UCSD-AML1 (cell line): ENCODE results near the gene SPOCK2.
"Not testable (repeated sequence)": the region's sequence is repeated elsewhere in the genome, so short reads cannot be mapped to it uniquely, and the experiment has no call there.

Source experiments
- DNase-seq: peaks from one replicate; lab custom pipeline; 2025; ENCODE audit not compliant: unreplicated experiment; lab: John Stamatoyannopoulos, UW

SPOCK2 gene, protein sequence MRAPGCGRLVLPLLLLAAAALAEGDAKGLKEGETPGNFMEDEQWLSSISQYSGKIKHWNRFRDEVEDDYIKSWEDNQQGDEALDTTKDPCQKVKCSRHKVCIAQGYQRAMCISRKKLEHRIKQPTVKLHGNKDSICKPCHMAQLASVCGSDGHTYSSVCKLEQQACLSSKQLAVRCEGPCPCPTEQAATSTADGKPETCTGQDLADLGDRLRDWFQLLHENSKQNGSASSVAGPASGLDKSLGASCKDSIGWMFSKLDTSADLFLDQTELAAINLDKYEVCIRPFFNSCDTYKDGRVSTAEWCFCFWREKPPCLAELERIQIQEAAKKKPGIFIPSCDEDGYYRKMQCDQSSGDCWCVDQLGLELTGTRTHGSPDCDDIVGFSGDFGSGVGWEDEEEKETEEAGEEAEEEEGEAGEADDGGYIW

DNA sequence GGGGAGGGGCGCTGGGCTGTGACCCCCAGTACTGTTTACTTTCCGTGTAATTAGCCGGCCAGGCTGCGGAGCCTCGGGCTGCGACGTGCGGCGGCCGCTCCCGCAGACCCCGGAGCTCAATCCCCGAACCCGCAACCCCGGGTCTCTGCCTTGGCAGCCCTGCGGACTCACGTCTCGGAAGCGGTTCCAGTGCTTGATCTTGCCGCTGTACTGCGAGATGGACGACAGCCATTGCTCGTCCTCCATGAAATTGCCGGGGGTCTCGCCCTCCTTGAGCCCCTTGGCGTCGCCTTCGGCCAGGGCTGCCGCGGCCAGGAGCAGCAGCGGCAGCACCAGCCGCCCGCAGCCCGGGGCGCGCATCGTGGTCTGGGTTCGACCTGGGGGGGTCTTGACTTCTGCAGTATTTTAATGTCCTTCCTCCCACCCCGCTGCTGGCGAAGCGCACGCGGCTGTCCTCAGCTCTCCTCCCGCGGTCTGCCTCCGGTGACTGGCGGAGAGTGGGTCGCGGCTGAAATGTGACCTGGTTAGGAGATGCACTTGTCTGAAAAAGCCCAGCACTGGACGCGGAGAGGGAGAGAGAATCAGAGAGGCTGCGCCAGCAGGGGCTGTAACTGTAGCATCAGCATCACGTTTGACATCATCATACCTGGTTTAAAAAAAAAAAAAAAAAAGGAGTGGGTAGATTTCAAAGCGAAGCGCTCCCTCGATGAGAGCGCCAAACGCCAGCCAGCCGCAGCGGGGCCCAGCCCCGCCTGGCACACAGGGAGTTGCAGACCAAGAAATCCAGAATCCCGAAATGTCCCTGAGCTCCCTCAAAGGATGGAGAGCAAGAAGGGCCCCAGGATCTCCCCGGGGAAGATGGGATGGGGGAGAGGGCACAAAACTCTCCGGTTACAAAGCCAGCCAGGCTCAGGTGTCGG, at the start of gene SPOCK2:
Gene SPOCK2, minus strand, starts transcription at position 583 of the 920 bp plus-strand sequence. Its CDS starts 223 bp downstream, at position 360.
- DNase-seq = no peak

DNA sequence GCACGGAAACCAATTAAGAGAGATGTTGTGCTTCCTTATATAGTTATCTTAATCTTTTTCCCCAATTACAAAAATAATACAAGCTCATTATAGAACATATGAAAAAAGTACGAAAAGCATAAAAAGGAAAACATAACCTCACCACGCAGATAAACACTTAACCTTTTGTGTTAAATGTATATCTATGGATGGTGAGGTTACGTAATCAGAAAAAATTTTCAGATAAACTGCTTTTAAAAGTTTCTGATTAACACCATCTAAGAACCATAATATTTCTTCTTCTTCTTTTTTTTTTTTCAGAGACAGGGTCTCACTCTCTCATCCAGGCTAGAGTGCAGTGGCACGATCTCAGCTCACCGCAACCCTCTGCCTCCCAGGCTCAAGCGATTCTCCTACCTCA, 49.2 kb upstream of the SPOCK2 start:
- no peak for DNase-seq

DNA sequence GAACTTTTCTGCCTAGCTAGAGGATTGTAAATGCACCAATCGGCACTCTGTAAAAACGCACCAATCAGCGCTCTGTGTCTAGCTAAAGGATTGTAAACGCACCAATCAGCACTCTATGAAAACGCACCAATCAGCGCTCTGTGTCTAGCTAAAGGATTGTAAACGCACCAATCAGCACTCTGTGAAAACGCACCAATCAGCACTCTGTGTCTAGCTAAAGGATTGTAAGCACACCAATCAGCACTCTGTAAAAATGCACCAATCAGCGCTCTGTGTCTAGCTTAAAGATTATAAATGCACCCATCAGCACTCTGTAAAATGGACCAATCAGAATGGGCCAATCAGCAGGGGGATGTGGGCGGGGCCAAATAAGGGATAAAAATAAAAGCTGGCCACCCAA, 47.9 kb upstream of the SPOCK2 start:
- DNase-seq = not testable (repeated sequence)

DNA sequence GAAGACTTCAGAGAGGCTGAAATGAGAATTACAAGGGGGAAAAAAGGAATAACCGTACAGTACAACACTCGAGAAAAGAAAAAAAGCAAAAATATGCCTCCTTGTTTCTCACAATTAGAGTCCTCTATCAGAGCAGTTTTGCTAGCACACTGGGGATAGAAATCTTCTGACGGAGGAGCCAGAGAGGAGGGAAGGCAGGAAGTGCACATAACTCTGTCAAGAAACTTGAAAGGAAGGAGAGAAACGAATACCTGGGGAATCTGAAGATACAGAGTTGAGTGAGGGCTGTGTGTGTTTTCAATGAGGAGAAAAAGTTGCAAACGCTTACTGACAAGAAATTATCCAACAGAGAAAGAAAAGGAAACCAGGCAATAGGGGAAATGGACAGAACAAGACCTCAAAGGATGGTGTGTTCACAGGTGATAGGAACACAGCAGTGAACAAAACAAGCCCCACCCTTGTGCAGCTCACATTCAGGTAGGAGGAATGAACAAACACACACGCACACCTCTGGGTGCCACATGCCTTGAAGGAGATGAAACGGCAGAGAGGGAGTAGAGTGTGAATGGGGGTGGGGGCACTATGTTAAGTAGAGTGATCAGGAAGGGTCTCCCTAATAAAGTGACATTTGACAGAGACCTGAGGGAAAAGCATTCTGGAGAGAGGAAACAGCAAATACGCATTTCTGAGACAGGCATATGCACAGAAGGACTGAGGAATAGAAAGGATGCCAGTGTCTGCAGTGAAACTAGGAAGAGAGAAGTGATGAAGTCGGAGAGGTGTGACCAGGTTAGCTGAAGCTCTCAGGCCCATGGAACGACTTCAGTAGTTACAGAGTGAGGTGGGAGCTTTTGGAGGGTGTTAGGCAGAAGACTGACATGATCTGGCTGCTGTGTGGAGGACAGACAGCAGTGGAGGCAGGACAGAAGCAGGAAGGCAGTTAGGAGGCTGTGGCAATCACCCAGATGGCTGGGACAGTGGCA, 46.7 kb upstream of the SPOCK2 start:
- no peak for DNase-seq

DNA sequence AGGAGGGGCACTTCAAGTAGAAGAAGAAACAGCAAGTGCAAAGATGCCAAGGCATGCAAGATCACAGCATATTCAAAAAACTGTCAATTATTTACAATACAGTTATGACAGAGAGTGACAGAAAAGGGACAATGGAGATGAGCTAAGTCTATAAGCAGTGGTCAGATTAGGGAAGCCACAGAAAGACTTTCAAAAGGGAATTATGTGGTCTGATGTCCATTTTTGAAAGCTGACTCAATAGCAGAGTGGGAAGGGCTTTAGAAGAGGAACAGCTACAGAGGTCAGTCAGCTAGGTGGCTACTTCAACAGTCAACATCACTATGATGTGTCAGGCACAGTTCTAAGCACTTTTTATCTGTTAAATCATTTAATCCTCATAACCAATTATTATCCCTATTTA, 45.2 kb upstream of the SPOCK2 start:
- no peak for DNase-seq

DNA sequence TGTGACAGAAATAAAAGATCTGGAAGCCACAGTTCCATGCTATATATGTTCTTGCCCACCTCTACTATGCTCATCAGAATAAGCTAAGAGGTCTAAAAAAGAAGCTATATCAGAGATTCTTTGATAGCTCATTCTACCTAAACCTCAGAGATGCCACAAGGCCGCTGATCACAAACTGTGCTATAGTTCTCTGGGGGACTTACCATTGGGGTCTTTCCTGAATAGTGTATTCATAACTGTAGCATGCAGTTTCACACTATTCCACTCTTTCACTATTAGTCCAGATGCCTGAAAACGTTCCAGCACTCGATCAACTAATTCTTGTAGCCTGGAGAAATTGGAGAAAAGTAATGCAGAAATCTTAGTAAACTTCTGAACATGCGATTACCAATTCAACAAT, 44.5 kb upstream of the SPOCK2 start:
- DNase-seq = no peak

DNA sequence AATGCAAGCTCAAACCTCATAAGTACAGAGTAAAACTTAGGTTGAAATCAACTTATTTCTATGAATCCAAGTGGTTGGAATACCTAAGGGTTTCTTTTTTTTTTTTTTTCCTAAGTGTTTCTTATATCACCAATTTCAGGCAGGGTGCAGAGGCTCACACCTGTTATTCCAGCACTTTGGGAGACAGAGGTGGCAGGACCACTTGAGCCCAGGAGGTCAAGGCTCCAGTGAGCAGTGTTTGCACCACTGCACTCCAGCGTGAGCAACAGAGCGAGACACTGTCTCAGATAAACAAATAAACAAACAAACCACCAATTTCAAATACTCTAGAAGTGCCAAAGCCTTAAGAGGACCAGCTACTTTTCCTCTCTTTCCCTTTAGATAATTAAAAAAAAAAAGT, 39.2 kb upstream of the SPOCK2 start:
- DNase-seq = no peak

DNA sequence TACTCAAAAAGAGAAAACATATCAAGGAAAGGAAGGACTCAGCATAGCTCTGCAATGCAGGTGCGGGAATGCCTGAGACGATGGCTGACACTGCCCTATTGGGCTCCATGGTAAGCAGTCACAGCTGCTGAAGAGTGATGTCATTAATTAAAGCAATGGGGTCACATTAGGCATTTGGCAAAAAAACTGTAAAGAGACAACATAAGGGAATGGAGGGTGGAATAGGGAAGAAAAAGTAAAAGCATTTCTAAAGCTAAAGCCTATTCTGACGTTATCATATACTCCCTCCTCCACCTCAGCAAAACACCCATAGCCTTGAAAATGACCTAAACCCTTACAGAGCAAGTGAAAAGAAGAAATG, 38.5 kb upstream of the SPOCK2 start:
- DNase-seq = no peak

DNA sequence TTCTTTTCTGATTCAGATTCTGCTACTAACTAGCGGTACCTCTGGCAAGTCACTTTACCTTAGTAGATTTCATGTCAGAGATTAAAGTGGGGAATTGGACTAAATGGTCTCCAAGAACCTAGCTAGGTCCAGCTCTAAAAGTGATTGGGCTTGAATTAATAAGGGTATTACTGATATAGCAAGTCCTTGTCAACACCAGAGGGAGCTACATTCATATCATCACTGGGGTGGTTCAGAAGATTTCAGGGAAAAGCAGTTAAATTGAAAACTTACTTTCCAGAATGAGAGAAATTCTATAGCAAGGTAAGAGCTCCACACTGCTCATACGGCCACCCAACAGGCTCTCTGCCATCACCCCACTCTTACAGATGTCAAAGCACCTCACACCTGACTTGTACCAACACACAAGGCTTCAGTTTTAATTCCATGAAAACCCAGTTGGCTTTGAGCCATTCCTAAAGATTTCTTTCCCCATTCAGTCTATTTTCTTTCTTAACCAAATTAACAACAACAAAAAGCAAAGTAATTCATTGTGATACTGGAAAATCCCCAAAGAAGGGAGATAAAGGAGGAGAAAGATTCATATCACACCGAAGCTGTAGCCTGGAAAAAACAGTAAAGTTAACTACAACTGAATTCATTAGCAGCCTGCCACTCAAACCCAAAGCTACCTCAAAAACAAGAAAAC, 38.0 kb upstream of the SPOCK2 start:
- DNase-seq = no peak

DNA sequence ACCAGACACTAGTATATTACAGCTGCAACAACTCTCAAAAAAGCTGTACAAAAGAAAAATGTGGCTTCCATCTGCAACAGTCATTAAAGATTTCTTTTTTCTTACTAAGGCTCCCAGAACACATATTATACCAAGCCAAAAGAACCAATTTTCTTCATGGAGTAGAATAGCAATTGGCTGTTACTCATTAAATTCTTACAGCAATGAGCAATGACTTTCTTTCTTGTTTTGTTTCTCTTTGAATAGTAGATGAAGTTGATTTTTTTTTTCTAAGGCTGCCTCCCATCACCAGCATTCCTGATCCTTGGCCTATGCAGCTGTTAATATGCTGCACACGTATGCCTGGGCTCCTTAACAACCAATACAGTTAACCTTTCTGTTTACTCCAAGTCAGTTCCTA, 36.6 kb upstream of the SPOCK2 start:
- no peak for DNase-seq

DNA sequence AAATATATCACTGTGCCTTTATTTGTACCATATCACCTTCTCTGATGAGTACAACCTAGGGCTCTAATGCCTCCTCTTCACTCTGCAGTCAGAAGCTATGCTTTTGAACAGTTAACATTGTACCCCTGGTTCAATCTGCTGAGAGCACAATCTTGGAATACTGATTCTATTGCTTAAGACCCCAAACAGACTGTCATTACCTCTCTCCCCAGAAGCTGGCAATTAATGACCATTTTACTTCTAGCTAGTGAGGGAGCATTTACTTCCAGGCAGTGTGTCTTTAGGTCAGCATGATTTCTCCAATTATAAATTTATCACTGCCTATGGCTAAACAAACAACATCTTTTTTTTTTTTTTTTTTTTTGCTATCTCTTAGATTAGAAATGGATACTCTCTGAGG, 36.0 kb upstream of the SPOCK2 start:
- no peak for DNase-seq

DNA sequence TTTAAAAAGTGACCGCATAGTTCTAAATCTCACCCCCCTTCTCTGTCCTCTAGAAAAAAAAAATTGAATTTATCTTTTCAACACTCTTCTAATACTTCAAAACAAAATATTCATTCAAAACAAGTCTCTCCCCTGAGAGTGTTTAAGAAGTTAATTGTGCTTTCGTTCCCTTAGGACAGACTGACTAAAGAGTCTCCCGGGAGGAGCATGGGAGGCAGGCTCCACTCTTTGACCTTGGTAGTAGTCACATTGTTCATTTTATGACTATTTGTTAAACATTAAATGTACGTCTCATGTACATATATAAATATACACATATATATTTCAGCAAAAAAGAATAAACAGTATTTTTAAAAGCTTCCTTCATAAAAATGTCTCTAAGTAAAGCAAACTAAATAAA, 35.3 kb upstream of the SPOCK2 start:
- DNase-seq = no peak

DNA sequence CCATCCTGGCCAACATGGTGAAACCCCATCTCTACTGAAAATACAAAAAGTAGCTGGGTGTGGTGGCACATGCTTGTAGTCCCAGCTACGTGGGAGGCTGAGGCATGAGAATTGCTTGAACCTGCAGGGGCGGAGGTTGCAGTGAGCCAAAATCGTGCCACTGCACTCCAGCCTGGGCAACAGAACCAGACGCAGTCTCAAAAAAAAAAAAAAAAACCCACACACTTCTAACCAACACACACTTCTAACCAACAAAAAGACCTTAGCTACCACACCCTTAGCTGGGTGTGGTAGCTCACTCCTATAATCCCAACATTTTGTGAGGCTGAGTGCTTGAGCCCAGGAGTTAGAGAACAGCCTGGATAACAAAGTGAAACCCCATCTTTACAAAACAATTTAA, 33.9 kb upstream of the SPOCK2 start:
- no peak for DNase-seq

DNA sequence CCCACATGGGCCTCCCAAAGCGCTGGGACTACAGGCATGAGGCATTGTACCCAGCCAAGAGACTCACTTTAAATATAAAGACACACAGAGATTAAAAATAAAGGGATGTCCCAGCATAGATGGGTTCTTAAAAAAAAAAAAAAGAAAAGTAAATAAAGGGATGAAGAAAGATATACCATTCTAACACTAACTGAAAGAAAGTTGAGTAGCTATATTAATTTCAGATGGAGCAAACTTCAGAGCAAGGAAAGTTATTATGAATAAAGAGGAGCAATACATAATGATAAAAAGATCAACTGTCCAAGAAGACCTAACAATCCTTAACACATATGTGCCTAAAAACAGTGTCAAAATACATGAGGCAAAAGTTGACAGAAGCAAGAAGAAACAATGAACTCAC, 33.0 kb upstream of the SPOCK2 start:
- no peak for DNase-seq

DNA sequence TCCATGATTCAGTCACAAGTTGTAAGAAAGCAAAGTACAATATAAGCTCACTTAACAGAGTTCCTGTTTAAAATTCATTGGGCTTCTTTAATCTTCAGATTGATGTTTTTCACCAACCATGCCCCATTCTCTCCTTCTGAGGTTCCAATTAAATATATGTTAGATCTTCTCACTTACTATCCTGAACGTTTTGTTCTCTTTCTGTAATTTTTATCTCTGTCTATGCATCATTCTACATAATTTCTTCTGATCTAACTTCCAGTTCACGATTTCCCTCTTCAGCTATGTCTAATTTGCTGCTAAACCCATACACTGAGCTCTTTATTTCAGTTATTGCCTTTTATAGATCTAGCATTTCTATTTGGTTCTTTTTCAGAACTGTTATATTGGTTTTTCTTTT, 28.0 kb upstream of the SPOCK2 start:
- no peak for DNase-seq

DNA sequence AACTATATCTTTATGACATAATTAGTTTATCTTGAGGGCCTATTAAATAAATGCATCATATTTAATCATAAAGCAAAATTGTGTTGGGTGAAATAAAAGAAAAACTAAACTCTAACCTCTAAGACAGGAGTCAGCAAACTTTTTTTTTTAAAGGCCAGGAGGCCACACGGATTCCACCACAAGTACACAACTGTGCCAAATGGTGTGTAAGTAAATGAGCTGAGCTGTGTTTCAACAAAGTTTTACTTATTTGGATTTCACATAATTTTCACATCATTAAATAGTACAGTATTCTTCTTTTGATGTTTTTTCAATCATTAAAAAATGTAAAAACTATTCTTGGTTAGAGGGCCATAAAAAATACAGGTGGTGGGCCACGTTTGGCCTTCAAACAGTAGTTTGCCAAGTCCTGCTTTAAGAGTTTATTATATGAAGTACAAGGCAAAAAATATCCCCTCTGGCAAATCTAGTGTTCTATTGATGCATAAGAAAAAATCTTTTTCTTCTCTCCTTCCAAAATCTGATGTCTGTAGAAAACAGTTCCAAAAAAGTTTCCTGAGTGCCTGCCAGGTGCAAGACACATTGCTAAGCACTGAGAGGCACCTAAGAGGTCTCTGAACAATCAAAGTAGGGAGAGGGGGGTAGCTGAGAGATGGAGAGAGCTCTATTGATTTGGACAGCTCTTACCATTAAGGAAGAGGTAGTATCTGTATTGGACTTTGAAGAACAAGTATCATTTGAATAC, 26.5 kb upstream of the SPOCK2 start:
- DNase-seq = no peak

DNA sequence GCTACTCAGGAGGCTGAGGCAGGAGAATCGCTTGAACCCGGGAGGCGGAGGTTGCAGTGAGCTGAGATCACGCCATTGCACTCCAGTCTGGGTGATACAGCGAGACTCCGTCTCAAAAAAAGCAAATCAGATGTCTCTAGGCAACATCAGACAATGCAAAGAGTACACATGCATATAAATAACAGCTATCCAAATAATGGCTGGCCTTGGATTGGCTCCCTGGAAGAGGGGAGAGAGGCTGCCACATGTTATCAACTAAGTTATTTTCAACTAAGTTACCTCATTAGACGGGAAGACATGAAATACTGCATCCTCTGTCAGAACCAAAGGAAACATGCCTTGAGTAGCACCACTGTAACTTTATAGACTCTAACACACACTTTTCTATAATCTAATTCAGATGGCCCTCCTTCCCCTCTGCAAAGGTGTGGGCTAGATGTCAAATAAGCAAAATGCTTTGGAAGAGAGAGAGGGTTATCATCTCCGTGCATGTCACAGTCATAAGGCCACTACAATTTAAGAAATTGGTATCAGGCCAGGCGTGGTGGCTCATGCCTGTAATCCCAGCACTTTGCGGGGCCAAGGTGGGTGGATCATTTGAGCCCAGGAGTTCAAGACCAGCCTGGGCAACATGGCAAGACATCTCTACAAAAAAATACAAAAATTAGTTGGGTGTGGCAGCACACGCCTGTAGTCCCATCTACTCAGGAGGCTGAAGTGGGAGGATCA, 22.5 kb upstream of the SPOCK2 start:
- DNase-seq = no peak

DNA sequence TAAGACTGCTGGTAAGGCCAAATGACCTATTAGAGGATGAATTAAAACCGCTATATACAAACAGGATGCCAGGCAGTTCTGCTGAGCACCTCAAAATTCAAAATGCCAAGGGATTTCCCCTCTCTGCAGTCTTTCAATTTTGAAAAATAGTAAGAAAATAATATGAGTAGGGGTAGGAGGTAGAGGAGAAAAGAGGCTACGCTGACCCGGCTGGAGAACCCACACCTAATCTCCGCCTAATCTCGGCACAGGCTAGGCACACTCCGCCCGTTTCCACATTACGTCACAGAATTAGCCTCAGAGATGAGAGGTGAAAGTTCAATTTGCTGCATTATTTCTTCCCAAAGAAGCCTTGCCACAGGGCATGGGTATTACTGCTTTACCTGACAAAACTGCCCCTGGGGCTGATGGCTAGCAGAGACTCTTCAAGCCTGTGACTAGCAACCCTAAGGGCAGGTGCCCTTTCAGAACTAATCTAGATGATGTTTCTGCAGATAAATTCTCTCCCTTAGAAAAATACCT, 21.3 kb upstream of the SPOCK2 start:
- DNase-seq = no peak
